Brain microvascular endothelial cell (primary cell): ENCODE results near the gene HOXC11.

Source experiments
- DNase-seq: peaks from one replicate; pipeline ENCODE4 v3.0.0-alpha.2; 2020
- H3K27ac ChIP-seq: fragments of 250-450 bp; sonication (Bioruptor Pico); 2 replicates; pipeline ENCODE4 v1.5.1; 2020; ENCODE audit warnings: mild to moderate bottlenecking, moderate library complexity
- H3K27me3 ChIP-seq: fragments of 250-450 bp; sonication (Bioruptor Pico); replicated peaks from 2 replicates; pipeline ENCODE4 v1.5.1; 2020; ENCODE audit warnings: mild to moderate bottlenecking
- H3K36me3 ChIP-seq: fragments of 250-450 bp; sonication (Bioruptor Pico); replicated peaks from 2 replicates; pipeline ENCODE4 v1.5.1; 2020; ENCODE audit warnings: mild to moderate bottlenecking
- H3K4me3 ChIP-seq: 2 replicates; pipeline ENCODE4 v1.5.1; 2011; ENCODE audit warnings: low read depth, mild to moderate bottlenecking, control low read depth, low read length, moderate library complexity
- CTCF ChIP-seq: IDR thresholded peaks from 2 replicates; pipeline ENCODE4 v1.5.1; 2011; ENCODE audit warnings: low read depth, mild to moderate bottlenecking, moderate library complexity, low read length, control low read depth, inconsistent platforms; ENCODE audit errors: missing control alignments
- in situ Hi-C: cut with HindIII; loops from 2 replicates; pipeline ENCODE4 v1.10.0; 2017; ENCODE audit warnings: low sequenced_read_pairs, low pct_ligation_motif_present

The HOXC11 gene

GRCh38 chr12:53997204-53998109 lies 24.5 kb downstream of the HOXC11 start:
- peaks cover 94% of the 10 kb centered on the region for H3K27me3 ChIP-seq
- DNase-seq, result no peak
- no peak overlapping the region for H3K4me3 ChIP-seq
- in situ Hi-C loops, result no loop called here
- no peak overlapping the region for H3K27ac ChIP-seq
- no peaks in the 10 kb centered on the region for H3K36me3 ChIP-seq
- TF ChIP-seq CTCF, result no peak

GRCh38 chr12:53998110-53998899 lies 25.4 kb downstream of the HOXC11 start:
- no peak overlapping the region for H3K27ac ChIP-seq
- DNase-seq, result no peak
- no peak for TF ChIP-seq CTCF
- in situ Hi-C loops, result no loop called here
- H3K36me3 ChIP-seq, result no peaks in the 10 kb centered on the region
- H3K27me3 ChIP-seq, result peaks cover 96% of the 10 kb centered on the region
- H3K4me3 ChIP-seq, result no peak overlapping the region

GRCh38 chr12:53998900-53999236 lies 25.9 kb downstream of the HOXC11 start:
- Histone ChIP-seq H3K4me3 (no peak overlapping the region), H3K27ac (no peak overlapping the region), H3K27me3 (peaks cover 95% of the 10 kb centered on the region), H3K36me3 (no peaks in the 10 kb centered on the region)
- no peak for DNase-seq
- in situ Hi-C loops, result no loop called here
- no peak for TF ChIP-seq CTCF

- peaks cover 95% of the 10 kb centered on the region for H3K27me3 ChIP-seq
- no peak overlapping the region for H3K27ac ChIP-seq
- H3K4me3 ChIP-seq, result no peak overlapping the region
- H3K36me3 ChIP-seq, result no peaks in the 10 kb centered on the region
- in situ Hi-C loops, result loop anchor here (25.0 kb wide), 1 partner anchor 213 kb away; no protein-coding TSS in a partner anchor
- DNase-seq, result no peak
- no peak for TF ChIP-seq CTCF
Measured at GRCh38 chr12:53999559-54000115, 26.7 kb downstream of the HOXC11 start.

GRCh38 chr12:54000116-54001114 lies 27.5 kb downstream of the HOXC11 start, which contains the start of gene HOXC9:
TSS of gene HOXC9 (plus strand) at chr12:54000161. CDS start at chr12:54000189, 28 bp downstream.
- Histone ChIP-seq H3K4me3 (no peak within 1 kb of the TSS), H3K27ac (no peak within 1 kb of the TSS), H3K36me3 (no peaks in the 10 kb centered on the region), H3K27me3 (peaks cover 95% of the 10 kb centered on the region)
- no peak for DNase-seq
- in situ Hi-C loops, result loop anchor here (25.0 kb wide), 1 partner anchor 212 kb away; no protein-coding TSS in a partner anchor
- no peak for TF ChIP-seq CTCF
